Tibial nerve (tissue), 4 donors: ENCODE measurements around the gene TENM4. TPM values are rescaled to one million over a fixed set of nuclear protein-coding genes. Genes with fewer than 3 reads are reported as not detected.

Source experiments
- DNase-seq, 2 donors: peaks; one replicate each; pipeline ENCODE4 v3.0.0-alpha.2; 2019; ENCODE audit warnings: low spot score in 2 of 2
- H3K27ac ChIP-seq, 4 donors: fragments of 200-600 bp; sonication (generic) in 3 of 4; one replicate each; pipeline ENCODE4 v1.5.1; 2017 to 2019; ENCODE audit warnings: mild to moderate bottlenecking in 1 of 4
- H3K27me3 ChIP-seq, 2 donors: fragments of 200-600 bp; sonication (generic) in 1 of 2; one replicate each; pipeline versions ENCODE4 v1.5.1 to v1.6.0; 2017 to 2019
- H3K36me3 ChIP-seq, 3 donors: fragments of 200-600 bp; sonication (generic); one replicate each; pipeline ENCODE4 v1.5.1; 2018 to 2019
- H3K4me1 ChIP-seq, 4 donors: fragments of 200-600 bp; sonication (generic) in 3 of 4; one replicate each; pipeline ENCODE4 v1.5.1; 2017 to 2019
- H3K4me3 ChIP-seq, 4 donors: fragments of 200-600 bp; sonication (generic) in 3 of 4; one replicate each; pipeline ENCODE4 v1.5.1; 2017 to 2019; ENCODE audit warnings: mild to moderate bottlenecking in 1 of 4, moderate library complexity in 1 of 4
- H3K9me3 ChIP-seq, 4 donors: fragments of 200-600 bp; sonication (generic) in 3 of 4; one replicate each; pipeline ENCODE4 v1.5.1; 2017 to 2019
- EP300 ChIP-seq, 2 donors: sonication (generic); formaldehyde crosslinking; IDR thresholded peaks; one replicate each; pipeline ENCODE4 v1.6.1; 2017; ENCODE audit warnings: antibody characterized with exemption in 2 of 2, mild to moderate bottlenecking in 1 of 2
- POLR2A ChIP-seq, 2 donors: fragments of 450-650 bp; IDR thresholded peaks; one replicate each; pipeline ENCODE4 v1.6.1; 2017; ENCODE audit warnings: antibody characterized with exemption in 2 of 2, mild to moderate bottlenecking in 2 of 2, moderate library complexity in 2 of 2
- WGBS, 2 donors: methylation state at CpG; one replicate each; pipeline ENCODE4 v1.1.5; 2018; 5-methylcytosine and 5-hydroxymethylcytosine counted together
- total RNA-seq, 4 donors: library from RNA; depleted of rRNA; stranded (reverse); fragments of >200 nt; gene quantifications; one replicate each; pipeline ENCODE4 v1.1.0, GENCODE V29; 2016
- TF ChIP-seq, protein P1 (sequence below), 5 experiments: fragments of 200-600 bp in 3 of 5; fragments of 450-650 bp in 2 of 5; sonication (generic) in 3 of 5; IDR thresholded peaks; one replicate each; pipeline ENCODE4 v1.5.1; 2016 to 2019; ENCODE audit warnings: antibody characterized with exemption in 5 of 5, mild to moderate bottlenecking in 3 of 5, moderate library complexity in 2 of 5

The TENM4 gene
- total RNA-seq, 4 donors from 2014 or later, result 15.3 to 36.3 (median 19.6) TPM

DNA sequence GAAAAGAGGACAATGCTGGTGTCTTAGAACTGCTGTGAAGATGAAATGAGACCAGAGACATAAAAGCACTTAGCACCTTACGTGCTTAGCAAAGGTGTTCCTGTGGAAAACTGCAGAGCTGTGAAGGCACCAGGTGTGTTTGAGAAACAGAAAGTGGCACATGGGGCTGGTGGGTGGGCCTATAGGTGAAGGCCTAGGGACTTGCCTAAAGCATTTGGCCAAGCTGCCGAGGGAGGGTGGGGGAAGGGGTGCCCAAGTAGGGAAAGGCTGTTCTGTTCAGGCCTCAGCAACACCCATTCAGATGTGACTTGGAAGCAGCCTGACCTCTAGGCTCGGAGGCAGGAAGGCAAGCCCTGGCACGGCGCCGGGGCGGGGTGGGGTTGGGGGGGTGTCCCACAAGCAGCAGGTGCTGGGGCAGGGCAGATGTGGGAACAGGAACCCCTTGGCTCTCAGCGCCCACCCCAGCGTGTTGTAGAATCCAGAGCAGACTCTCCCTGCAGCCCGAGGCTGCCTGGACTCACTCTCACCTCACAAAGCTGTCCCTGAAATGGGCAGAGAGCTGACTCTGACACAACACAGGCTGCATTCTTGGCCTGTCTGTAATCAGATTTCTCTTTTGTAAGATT lies 499.5 kb downstream of the TENM4 start:
- 65 to 73% methylated on average over 10 of the region's 10 CpGs for WGBS, 2 donors
- Histone ChIP-seq H3K36me3 (no peaks in the 10 kb centered on the region), H3K27me3 (no peaks in the 10 kb centered on the region), H3K9me3 (peaks cover 0 to 5% (median 0%) of the 10 kb centered on the region in 4 donors), H3K4me1 (no peaks in the 10 kb centered on the region), H3K4me3 (no peak overlapping the region), H3K27ac (no peak overlapping the region)
- TF ChIP-seq, protein P1, sequence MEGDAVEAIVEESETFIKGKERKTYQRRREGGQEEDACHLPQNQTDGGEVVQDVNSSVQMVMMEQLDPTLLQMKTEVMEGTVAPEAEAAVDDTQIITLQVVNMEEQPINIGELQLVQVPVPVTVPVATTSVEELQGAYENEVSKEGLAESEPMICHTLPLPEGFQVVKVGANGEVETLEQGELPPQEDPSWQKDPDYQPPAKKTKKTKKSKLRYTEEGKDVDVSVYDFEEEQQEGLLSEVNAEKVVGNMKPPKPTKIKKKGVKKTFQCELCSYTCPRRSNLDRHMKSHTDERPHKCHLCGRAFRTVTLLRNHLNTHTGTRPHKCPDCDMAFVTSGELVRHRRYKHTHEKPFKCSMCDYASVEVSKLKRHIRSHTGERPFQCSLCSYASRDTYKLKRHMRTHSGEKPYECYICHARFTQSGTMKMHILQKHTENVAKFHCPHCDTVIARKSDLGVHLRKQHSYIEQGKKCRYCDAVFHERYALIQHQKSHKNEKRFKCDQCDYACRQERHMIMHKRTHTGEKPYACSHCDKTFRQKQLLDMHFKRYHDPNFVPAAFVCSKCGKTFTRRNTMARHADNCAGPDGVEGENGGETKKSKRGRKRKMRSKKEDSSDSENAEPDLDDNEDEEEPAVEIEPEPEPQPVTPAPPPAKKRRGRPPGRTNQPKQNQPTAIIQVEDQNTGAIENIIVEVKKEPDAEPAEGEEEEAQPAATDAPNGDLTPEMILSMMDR (IDR thresholded peaks at IDR 0.05), result no peak
- TF ChIP-seq POLR2A (IDR thresholded peaks at IDR 0.05), result no peak
- TF ChIP-seq EP300 (IDR thresholded peaks at IDR 0.05), result no peak
- DNase-seq, result no peak

DNA sequence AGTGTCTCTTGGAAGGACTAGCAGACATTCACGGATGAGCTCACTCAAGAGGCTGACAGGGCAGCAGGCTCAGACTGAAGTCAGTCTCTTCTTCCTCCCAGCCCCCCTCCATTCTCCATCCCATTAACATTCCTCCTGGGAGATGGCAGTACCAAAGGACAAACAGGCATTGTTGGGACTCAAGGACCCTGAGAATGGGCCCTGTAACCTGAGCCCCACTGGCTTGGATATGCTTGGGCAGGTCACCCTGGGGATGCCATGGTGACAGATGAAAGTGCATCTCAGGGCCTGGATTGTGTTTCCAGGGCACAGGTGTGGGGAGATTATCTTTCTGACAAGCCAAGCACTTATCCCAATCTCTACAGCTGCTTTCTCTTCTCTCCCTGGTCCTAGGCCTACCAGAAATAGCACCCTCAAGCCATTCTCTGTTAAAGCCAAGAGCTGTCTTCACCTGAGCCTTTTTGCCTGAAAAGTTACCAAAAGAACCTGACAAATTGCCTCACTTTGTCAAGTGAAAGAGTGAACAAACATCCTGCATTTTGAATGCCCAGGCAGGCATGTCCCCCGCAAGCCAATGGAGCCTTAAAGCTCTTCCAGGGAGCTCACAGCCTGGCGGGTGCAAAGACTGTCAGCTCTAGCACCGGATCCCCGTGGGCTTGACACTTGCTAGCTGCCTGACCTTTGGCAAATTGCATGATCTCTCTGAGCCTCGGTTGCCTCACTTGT lies 500.2 kb downstream of the TENM4 start:
- H3K4me1 ChIP-seq, result no peaks in the 10 kb centered on the region
- TF ChIP-seq, protein P1 (IDR thresholded peaks at IDR 0.05), result no peak
- no peak for TF ChIP-seq POLR2A (IDR thresholded peaks at IDR 0.05)
- no peak for TF ChIP-seq EP300 (IDR thresholded peaks at IDR 0.05)
- H3K4me3 ChIP-seq, result no peak overlapping the region
- no peak overlapping the region for H3K27ac ChIP-seq
- H3K9me3 ChIP-seq, result no peaks in the 10 kb centered on the region
- H3K27me3 ChIP-seq, result no peaks in the 10 kb centered on the region
- DNase-seq, result no peak
- no peaks in the 10 kb centered on the region for H3K36me3 ChIP-seq
- 52 to 69% methylated on average over 6 of the region's 6 CpGs for WGBS, 2 donors

DNA sequence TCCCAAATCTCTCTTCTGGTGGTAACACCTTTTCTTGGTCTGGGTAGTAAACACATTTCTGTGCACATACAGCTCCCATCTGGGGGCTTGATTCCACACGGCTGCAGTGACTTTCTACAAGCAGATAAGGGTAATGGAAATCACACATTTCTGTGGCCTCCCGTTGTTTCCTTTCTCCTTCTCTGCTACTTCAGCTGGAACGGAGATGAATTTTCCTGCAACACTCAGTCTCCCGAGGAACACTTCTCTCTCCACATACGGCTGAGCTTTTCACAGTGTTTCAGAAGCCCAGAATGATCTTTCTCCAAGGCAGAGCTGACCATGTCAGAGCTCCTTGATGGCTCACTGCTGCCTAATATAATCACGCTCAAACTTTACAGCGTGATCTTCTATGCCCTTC lies 501.9 kb downstream of the TENM4 start:
- 69 to 73% methylated on average over 7 of the region's 7 CpGs for WGBS, 2 donors
- Histone ChIP-seq H3K36me3 (no peaks in the 10 kb centered on the region), H3K4me1 (no peaks in the 10 kb centered on the region), H3K4me3 (no peak overlapping the region), H3K27me3 (no peaks in the 10 kb centered on the region), H3K27ac (no peak overlapping the region), H3K9me3 (no peaks in the 10 kb centered on the region)
- no peak for DNase-seq
- TF ChIP-seq EP300 (IDR thresholded peaks at IDR 0.05), result no peak
- TF ChIP-seq POLR2A (IDR thresholded peaks at IDR 0.05), result no peak
- TF ChIP-seq, protein P1 (IDR thresholded peaks at IDR 0.05), result no peak

DNA sequence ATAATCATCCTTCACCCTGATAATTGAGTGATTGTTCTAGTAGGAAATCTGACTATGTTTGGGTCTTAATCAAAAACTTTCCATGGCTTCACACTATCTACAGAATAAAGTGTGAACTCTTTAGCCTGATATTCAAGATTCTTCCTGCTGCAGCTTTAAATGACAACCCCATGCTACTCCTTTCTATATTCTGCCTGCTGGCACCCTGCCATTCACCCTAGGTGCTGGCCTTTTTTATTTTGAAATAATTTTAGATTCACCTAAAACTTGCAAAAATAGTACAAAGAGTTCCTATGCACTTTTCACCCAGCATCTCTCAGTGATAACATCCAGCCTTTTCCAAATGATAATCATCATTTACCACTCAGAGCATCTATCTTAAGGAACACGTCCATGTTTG lies 502.8 kb downstream of the TENM4 start:
- no peak overlapping the region for H3K4me3 ChIP-seq
- DNase-seq, result no peak
- TF ChIP-seq POLR2A (IDR thresholded peaks at IDR 0.05) (no peak), EP300 (IDR thresholded peaks at IDR 0.05) (no peak)
- H3K4me1 ChIP-seq, result no peaks in the 10 kb centered on the region
- WGBS, 2 donors, result 78 to 82% methylated on average over 1 of the region's 1 CpG
- no peaks in the 10 kb centered on the region for H3K9me3 ChIP-seq
- no peaks in the 10 kb centered on the region for H3K27me3 ChIP-seq
- H3K27ac ChIP-seq, result no peak overlapping the region
- H3K36me3 ChIP-seq, result no peaks in the 10 kb centered on the region

DNA sequence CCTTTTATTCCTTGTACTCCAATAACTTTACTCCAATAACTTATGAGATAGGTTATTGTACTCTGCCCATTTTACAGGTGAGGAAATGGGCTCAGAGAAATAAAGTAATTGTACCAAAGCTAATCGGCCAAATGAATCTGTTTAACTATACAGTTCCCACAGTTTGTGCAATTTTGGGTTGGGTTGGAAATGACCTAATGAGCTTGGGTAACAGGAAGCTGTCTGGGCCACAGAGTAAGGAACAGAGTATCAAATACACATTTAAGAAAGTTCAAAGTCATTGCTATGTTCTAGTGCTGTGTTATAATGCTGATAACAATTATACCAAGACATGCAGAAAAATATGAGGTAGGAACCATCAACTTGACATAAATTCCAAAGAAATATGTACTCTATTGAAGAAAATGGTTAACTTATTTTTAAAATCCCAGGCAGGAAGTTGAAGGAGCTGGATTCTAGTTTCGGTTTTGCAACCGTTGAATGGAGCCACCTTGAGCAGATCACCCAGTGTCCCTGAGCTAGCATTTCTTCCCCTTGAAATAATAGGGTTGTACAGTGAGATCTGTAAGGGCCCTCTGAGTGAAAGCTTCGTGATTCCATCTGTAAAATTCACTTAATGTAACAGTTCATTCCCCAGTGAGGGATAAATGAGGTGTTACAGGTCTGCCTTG lies 505.3 kb downstream of the TENM4 start:
- Histone ChIP-seq H3K9me3 (no peaks in the 10 kb centered on the region), H3K36me3 (no peaks in the 10 kb centered on the region), H3K27ac (no peak overlapping the region), H3K27me3 (no peaks in the 10 kb centered on the region), H3K4me3 (no peak overlapping the region), H3K4me1 (no peaks in the 10 kb centered on the region)
- no peak for DNase-seq
- no peak for TF ChIP-seq POLR2A (IDR thresholded peaks at IDR 0.05)
- TF ChIP-seq, protein P1 (IDR thresholded peaks at IDR 0.05), result no peak
- WGBS, 2 donors, result 72 to 73% methylated on average over 4 of the region's 4 CpGs
